WTC11 (cell line): Measurements from ENCODE around the gene AGAP1. TPM values are rescaled to one million over a fixed set of nuclear protein-coding genes. Genes with fewer than 3 reads are reported as not detected.

Experiments
- ATAC-seq: fragments of 200-7000 bp; cut with Tn5 transposase; 2 replicates; pipeline ENCODE4 v1.10.0; 2021; ENCODE audit warnings: mild to moderate bottlenecking, moderate library complexity
- CTCF ChIA-PET: fragments of 300-600 bp; sonication (Branson Sonifier 250); formaldehyde crosslinking; loops from one replicate; lab custom pipeline; 2021; ENCODE audit warnings: antibody characterized with exemption; lab: Charles Lee
- POLR2A ChIA-PET: fragments of 350-600 bp; sonication (Branson Sonifier 250); formaldehyde crosslinking; loops from one replicate; lab custom pipeline; 2021; ENCODE audit warnings: antibody characterized with exemption; lab: Charles Lee
- DNase-seq: peaks from one replicate; pipeline ENCODE4 v3.0.0; 2021; ENCODE audit warnings: low spot score
- H3K27ac Mint-ChIP-seq: 2 replicates; pipeline ENCODE4 v1.8.0; 2021; ENCODE audit warnings: mixed read lengths
- H3K27me3 Mint-ChIP-seq: 2 replicates; pipeline ENCODE4 v1.8.0; 2021; ENCODE audit warnings: low read depth, mild to moderate bottlenecking, moderate library complexity, mixed read lengths
- H3K36me3 Mint-ChIP-seq: 2 replicates; pipeline ENCODE4 v1.8.0; 2021; ENCODE audit warnings: mixed read lengths
- H3K4me1 Mint-ChIP-seq: 2 replicates; pipeline ENCODE4 v1.8.0; 2022; ENCODE audit warnings: mixed read lengths
- H3K4me3 Mint-ChIP-seq: 2 replicates; pipeline ENCODE4 v1.8.0; 2021; ENCODE audit warnings: mild to moderate bottlenecking, moderate library complexity, mixed read lengths
- H3K9me3 Mint-ChIP-seq: 2 replicates; pipeline ENCODE4 v1.8.0; 2021; ENCODE audit warnings: mixed read lengths
- CREB1 ChIP-seq: sonication (generic); formaldehyde crosslinking; IDR thresholded peaks from 2 replicates; pipeline ENCODE4 v1.8.0; 2023; ENCODE audit warnings: mild to moderate bottlenecking, missing genetic modification reagents
- GABPB1 ChIP-seq: sonication (generic); formaldehyde crosslinking; IDR thresholded peaks from 2 replicates; pipeline ENCODE4 v1.8.1; 2023; ENCODE audit warnings: mild to moderate bottlenecking, missing genetic modification reagents
- HMGA2 ChIP-seq: fragments of 250-450 bp; sonication (Bioruptor Pico); IDR thresholded peaks from 2 replicates; pipeline ENCODE4 v1.4.0; 2021; ENCODE audit warnings: mild to moderate bottlenecking, moderate library complexity
- IRF2 ChIP-seq: sonication (generic); formaldehyde crosslinking; IDR thresholded peaks from 2 replicates; pipeline ENCODE4 v1.8.0; 2022; ENCODE audit warnings: low read depth, missing genetic modification reagents, borderline replicate concordance
- MXD4 ChIP-seq: fragments of 250-450 bp; sonication (Bioruptor Pico); IDR thresholded peaks from 2 replicates; pipeline ENCODE4 v1.8.0; 2021; ENCODE audit warnings: mild to moderate bottlenecking, moderate library complexity, borderline replicate concordance
- NFATC4 ChIP-seq: fragments of 250-450 bp; sonication (Bioruptor Pico); IDR thresholded peaks from 2 replicates; pipeline ENCODE4 v1.9.0; 2021; ENCODE audit warnings: mild to moderate bottlenecking
- NR1H2 ChIP-seq: sonication (generic); formaldehyde crosslinking; IDR thresholded peaks from 2 replicates; pipeline ENCODE4 v1.9.0; 2021; ENCODE audit warnings: mild to moderate bottlenecking, moderate library complexity, missing genetic modification reagents
- SMAD4 ChIP-seq: sonication (generic); formaldehyde crosslinking; IDR thresholded peaks from 2 replicates; pipeline ENCODE4 v1.8.0; 2022; ENCODE audit warnings: mild to moderate bottlenecking, missing genetic modification reagents
- SOX15 ChIP-seq: fragments of 250-450 bp; sonication (Bioruptor Pico); IDR thresholded peaks from 2 replicates; pipeline ENCODE4 v1.9.0; 2021; ENCODE audit warnings: mild to moderate bottlenecking
- TEAD1 ChIP-seq: sonication (generic); formaldehyde crosslinking; IDR thresholded peaks from 2 replicates; pipeline ENCODE4 v1.8.0; 2022; ENCODE audit warnings: mild to moderate bottlenecking, missing genetic modification reagents
- ZNF232 ChIP-seq: sonication (generic); formaldehyde crosslinking; IDR thresholded peaks from 2 replicates; pipeline ENCODE4 v1.8.0; 2022; ENCODE audit warnings: mild to moderate bottlenecking, missing genetic modification reagents
- ZNF416 ChIP-seq: fragments of 250-450 bp; sonication (Bioruptor Pico); IDR thresholded peaks from 2 replicates; pipeline ENCODE4 v1.9.0; 2021; ENCODE audit warnings: mild to moderate bottlenecking, inconsistent platforms
- total RNA-seq: library from RNA; stranded (reverse); gene quantifications from 3 replicates; pipeline ENCODE4 v1.2.3, GENCODE V29; 2021
- TF ChIP-seq, protein P1 (sequence below): fragments of 250-450 bp; sonication (Bioruptor Pico); IDR thresholded peaks from 2 replicates; pipeline ENCODE4 v1.8.0; 2021; ENCODE audit warnings: mild to moderate bottlenecking
- TF ChIP-seq, protein P2 (sequence below): fragments of 250-450 bp; sonication (Bioruptor Pico); IDR thresholded peaks from 2 replicates; pipeline ENCODE4 v1.9.0; 2021; ENCODE audit warnings: mild to moderate bottlenecking
- TF ChIP-seq, protein P3 (sequence below): sonication (generic); formaldehyde crosslinking; IDR thresholded peaks from 2 replicates; pipeline ENCODE4 v1.8.0; 2022; ENCODE audit warnings: mild to moderate bottlenecking, missing genetic modification reagents
- TF ChIP-seq, protein P4 (sequence below): sonication (generic); formaldehyde crosslinking; IDR thresholded peaks from 2 replicates; pipeline ENCODE4 v1.8.1; 2023; ENCODE audit warnings: mild to moderate bottlenecking, missing genetic modification reagents, moderate library complexity
- TF ChIP-seq, protein P5 (sequence below): fragments of 250-450 bp; sonication (Bioruptor Pico); IDR thresholded peaks from 2 replicates; pipeline ENCODE4 v1.9.0; 2021; ENCODE audit warnings: mild to moderate bottlenecking, borderline replicate concordance
- TF ChIP-seq, protein P6 (sequence below): sonication (generic); formaldehyde crosslinking; IDR thresholded peaks from 2 replicates; pipeline ENCODE4 v1.8.1; 2022; ENCODE audit warnings: missing genetic modification reagents, borderline replicate concordance

Gene AGAP1
- total RNA-seq, 1 experiment from 2014 or later = 49.3 TPM

DNA sequence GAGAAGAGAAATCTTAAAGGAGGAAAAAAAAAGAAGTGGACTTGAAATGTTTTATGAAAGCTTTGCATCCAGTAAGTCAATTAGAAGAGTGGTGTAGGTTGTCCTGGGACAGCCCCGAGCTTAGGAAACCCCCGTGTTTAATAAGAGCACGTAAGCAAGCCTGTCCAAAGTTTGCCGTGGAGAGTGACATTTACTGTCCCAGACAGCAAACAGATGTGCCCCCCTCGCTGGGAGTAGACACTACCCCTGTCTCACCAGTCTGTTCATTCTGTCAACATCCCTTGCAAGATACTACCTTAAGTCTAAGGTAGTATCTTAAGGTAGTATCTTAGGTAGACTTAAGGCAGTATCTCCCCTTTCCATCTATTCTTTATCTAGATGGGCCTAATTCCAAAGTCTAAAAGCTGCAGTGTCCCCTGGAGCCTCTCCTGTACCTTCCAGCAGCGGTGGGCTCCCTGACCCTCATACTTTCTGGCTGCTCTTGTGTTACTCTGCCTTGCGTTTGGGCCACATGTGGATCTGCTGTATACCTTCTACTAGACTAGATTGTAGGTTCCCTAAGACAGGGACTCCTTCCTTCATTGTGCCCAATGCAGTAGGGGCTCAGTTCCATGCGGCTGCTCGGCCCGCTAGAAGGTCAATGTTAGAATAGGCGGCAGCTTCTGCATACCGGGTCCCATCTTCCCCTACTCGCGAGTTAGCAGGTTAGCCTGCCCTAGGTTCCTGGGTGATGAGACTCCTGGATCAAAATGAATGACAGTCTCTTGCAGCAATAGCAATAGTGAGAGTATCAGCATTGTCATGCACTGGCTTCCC lies 430.2 kb downstream of the AGAP1 start:
- no peak for ATAC-seq
- H3K4me1 Mint-ChIP-seq = peaks cover 14% of the 10 kb centered on the region
- H3K36me3 Mint-ChIP-seq = peaks cover 7% of the 10 kb centered on the region
- no peak for DNase-seq
- TF ChIP-seq SOX15 (CRISPR knock-in tag) = no peak
- TF ChIP-seq ZNF416 (CRISPR knock-in tag) = no peak
- TF ChIP-seq TEAD1 = no peak
- TF ChIP-seq, protein P1, sequence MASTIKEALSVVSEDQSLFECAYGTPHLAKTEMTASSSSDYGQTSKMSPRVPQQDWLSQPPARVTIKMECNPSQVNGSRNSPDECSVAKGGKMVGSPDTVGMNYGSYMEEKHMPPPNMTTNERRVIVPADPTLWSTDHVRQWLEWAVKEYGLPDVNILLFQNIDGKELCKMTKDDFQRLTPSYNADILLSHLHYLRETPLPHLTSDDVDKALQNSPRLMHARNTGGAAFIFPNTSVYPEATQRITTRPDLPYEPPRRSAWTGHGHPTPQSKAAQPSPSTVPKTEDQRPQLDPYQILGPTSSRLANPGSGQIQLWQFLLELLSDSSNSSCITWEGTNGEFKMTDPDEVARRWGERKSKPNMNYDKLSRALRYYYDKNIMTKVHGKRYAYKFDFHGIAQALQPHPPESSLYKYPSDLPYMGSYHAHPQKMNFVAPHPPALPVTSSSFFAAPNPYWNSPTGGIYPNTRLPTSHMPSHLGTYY (CRISPR knock-in tag) = no peak
- TF ChIP-seq NR1H2 (CRISPR knock-in tag) = no peak
- no peak for TF ChIP-seq ZNF232 (CRISPR knock-in tag)
- TF ChIP-seq CREB1 (CRISPR knock-in tag) = no peak
- TF ChIP-seq, protein P2, sequence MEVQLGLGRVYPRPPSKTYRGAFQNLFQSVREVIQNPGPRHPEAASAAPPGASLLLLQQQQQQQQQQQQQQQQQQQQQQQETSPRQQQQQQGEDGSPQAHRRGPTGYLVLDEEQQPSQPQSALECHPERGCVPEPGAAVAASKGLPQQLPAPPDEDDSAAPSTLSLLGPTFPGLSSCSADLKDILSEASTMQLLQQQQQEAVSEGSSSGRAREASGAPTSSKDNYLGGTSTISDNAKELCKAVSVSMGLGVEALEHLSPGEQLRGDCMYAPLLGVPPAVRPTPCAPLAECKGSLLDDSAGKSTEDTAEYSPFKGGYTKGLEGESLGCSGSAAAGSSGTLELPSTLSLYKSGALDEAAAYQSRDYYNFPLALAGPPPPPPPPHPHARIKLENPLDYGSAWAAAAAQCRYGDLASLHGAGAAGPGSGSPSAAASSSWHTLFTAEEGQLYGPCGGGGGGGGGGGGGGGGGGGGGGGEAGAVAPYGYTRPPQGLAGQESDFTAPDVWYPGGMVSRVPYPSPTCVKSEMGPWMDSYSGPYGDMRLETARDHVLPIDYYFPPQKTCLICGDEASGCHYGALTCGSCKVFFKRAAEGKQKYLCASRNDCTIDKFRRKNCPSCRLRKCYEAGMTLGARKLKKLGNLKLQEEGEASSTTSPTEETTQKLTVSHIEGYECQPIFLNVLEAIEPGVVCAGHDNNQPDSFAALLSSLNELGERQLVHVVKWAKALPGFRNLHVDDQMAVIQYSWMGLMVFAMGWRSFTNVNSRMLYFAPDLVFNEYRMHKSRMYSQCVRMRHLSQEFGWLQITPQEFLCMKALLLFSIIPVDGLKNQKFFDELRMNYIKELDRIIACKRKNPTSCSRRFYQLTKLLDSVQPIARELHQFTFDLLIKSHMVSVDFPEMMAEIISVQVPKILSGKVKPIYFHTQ (CRISPR knock-in tag) = no peak
- TF ChIP-seq MXD4 (CRISPR knock-in tag) = no peak
- TF ChIP-seq NFATC4 = no peak
- TF ChIP-seq, protein P3, sequence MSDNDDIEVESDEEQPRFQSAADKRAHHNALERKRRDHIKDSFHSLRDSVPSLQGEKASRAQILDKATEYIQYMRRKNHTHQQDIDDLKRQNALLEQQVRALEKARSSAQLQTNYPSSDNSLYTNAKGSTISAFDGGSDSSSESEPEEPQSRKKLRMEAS (CRISPR knock-in tag) = no peak
- no peak for TF ChIP-seq SMAD4 (CRISPR knock-in tag)
- TF ChIP-seq, protein P4, sequence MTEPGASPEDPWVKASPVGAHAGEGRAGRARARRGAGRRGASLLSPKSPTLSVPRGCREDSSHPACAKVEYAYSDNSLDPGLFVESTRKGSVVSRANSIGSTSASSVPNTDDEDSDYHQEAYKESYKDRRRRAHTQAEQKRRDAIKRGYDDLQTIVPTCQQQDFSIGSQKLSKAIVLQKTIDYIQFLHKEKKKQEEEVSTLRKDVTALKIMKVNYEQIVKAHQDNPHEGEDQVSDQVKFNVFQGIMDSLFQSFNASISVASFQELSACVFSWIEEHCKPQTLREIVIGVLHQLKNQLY = no peak
- TF ChIP-seq HMGA2 = no peak
- no peak for TF ChIP-seq IRF2
- TF ChIP-seq, protein P5, sequence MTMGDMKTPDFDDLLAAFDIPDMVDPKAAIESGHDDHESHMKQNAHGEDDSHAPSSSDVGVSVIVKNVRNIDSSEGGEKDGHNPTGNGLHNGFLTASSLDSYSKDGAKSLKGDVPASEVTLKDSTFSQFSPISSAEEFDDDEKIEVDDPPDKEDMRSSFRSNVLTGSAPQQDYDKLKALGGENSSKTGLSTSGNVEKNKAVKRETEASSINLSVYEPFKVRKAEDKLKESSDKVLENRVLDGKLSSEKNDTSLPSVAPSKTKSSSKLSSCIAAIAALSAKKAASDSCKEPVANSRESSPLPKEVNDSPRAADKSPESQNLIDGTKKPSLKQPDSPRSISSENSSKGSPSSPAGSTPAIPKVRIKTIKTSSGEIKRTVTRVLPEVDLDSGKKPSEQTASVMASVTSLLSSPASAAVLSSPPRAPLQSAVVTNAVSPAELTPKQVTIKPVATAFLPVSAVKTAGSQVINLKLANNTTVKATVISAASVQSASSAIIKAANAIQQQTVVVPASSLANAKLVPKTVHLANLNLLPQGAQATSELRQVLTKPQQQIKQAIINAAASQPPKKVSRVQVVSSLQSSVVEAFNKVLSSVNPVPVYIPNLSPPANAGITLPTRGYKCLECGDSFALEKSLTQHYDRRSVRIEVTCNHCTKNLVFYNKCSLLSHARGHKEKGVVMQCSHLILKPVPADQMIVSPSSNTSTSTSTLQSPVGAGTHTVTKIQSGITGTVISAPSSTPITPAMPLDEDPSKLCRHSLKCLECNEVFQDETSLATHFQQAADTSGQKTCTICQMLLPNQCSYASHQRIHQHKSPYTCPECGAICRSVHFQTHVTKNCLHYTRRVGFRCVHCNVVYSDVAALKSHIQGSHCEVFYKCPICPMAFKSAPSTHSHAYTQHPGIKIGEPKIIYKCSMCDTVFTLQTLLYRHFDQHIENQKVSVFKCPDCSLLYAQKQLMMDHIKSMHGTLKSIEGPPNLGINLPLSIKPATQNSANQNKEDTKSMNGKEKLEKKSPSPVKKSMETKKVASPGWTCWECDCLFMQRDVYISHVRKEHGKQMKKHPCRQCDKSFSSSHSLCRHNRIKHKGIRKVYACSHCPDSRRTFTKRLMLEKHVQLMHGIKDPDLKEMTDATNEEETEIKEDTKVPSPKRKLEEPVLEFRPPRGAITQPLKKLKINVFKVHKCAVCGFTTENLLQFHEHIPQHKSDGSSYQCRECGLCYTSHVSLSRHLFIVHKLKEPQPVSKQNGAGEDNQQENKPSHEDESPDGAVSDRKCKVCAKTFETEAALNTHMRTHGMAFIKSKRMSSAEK = no peak
- no peaks in the 10 kb centered on the region for H3K9me3 Mint-ChIP-seq
- ChIA-PET CTCF (interaction anchor here (1.7 to 1.8 kb wide), 3 partner anchors 12 to 253 kb away, joined by 4 to 8 read pairs (median 6); no protein-coding TSS in a partner anchor), POLR2A (no interaction called here)
- H3K27me3 Mint-ChIP-seq = no peaks in the 10 kb centered on the region
- no peak overlapping the region for H3K27ac Mint-ChIP-seq
- H3K4me3 Mint-ChIP-seq = no peak overlapping the region

DNA sequence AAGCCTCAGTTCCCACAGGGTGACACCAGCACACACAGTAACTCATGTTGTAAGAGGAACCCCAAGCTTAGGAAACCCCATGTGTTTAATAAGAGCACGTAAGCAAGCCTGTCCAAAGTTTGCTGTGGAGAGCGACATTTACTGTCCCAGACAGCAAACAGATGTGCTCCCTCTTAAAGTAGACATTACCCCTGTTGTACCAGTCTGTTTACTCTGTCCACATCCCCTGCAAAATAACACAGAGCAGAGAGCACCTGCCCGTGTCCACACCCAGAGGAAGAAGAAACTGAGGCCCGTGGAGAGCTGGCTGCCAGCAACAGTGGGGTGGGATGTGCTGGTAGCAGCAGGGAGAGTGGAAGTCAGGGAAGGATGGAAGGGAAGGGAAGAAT lies 430.8 kb downstream of the AGAP1 start:
- Mint-ChIP-seq H3K4me1 (peaks cover 14% of the 10 kb centered on the region), H3K27ac (no peak overlapping the region), H3K27me3 (no peaks in the 10 kb centered on the region), H3K4me3 (no peak overlapping the region), H3K36me3 (peaks cover 7% of the 10 kb centered on the region), H3K9me3 (no peaks in the 10 kb centered on the region)
- POLR2A ChIA-PET = no interaction called here
- DNase-seq = no peak
- TF ChIP-seq, protein P6, sequence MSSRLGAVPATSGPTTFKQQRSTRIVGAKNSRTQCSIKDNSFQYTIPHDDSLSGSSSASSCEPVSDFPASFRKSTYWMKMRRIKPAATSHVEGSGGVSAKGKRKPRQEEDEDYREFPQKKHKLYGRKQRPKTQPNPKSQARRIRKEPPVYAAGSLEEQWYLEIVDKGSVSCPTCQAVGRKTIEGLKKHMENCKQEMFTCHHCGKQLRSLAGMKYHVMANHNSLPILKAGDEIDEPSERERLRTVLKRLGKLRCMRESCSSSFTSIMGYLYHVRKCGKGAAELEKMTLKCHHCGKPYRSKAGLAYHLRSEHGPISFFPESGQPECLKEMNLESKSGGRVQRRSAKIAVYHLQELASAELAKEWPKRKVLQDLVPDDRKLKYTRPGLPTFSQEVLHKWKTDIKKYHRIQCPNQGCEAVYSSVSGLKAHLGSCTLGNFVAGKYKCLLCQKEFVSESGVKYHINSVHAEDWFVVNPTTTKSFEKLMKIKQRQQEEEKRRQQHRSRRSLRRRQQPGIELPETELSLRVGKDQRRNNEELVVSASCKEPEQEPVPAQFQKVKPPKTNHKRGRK (CRISPR knock-in tag) = no peak
- peak; percentile 41 for TF ChIP-seq GABPB1
- CTCF ChIA-PET = interaction anchor here (1.7 to 1.8 kb wide), 3 partner anchors 12 to 253 kb away, joined by 4 to 8 read pairs (median 6); no protein-coding TSS in a partner anchor
- no peak for ATAC-seq
